WTC11 (cell line): ENCODE measurements around the gene IFITM5. TPM values are rescaled to one million over a fixed set of nuclear protein-coding genes. Genes with fewer than 3 reads are reported as not detected.

Experiments used
- ATAC-seq: fragments of 200-7000 bp; cut with Tn5 transposase; 2 replicates; pipeline ENCODE4 v1.10.0; 2021; ENCODE audit warnings: mild to moderate bottlenecking, moderate library complexity
- CTCF ChIA-PET: fragments of 300-600 bp; sonication (Branson Sonifier 250); formaldehyde crosslinking; loops from one replicate; lab custom pipeline; 2021; ENCODE audit warnings: antibody characterized with exemption; lab: Charles Lee
- POLR2A ChIA-PET: fragments of 350-600 bp; sonication (Branson Sonifier 250); formaldehyde crosslinking; loops from one replicate; lab custom pipeline; 2021; ENCODE audit warnings: antibody characterized with exemption; lab: Charles Lee
- DNase-seq: peaks from one replicate; pipeline ENCODE4 v3.0.0; 2021; ENCODE audit warnings: low spot score
- H3K27ac Mint-ChIP-seq: 2 replicates; pipeline ENCODE4 v1.8.0; 2021; ENCODE audit warnings: mixed read lengths
- H3K27me3 Mint-ChIP-seq: 2 replicates; pipeline ENCODE4 v1.8.0; 2021; ENCODE audit warnings: low read depth, mild to moderate bottlenecking, moderate library complexity, mixed read lengths
- H3K36me3 Mint-ChIP-seq: 2 replicates; pipeline ENCODE4 v1.8.0; 2021; ENCODE audit warnings: mixed read lengths
- H3K4me1 Mint-ChIP-seq: 2 replicates; pipeline ENCODE4 v1.8.0; 2022; ENCODE audit warnings: mixed read lengths
- H3K4me3 Mint-ChIP-seq: 2 replicates; pipeline ENCODE4 v1.8.0; 2021; ENCODE audit warnings: mild to moderate bottlenecking, moderate library complexity, mixed read lengths
- H3K9me3 Mint-ChIP-seq: 2 replicates; pipeline ENCODE4 v1.8.0; 2021; ENCODE audit warnings: mixed read lengths
- CREB1 ChIP-seq: sonication (generic); formaldehyde crosslinking; IDR thresholded peaks from 2 replicates; pipeline ENCODE4 v1.8.0; 2023; ENCODE audit warnings: mild to moderate bottlenecking, missing genetic modification reagents
- ESRRA ChIP-seq: sonication (generic); formaldehyde crosslinking; IDR thresholded peaks from 2 replicates; pipeline ENCODE4 v1.8.1; 2022; ENCODE audit warnings: mild to moderate bottlenecking, missing genetic modification reagents, borderline replicate concordance
- GABPB1 ChIP-seq: sonication (generic); formaldehyde crosslinking; IDR thresholded peaks from 2 replicates; pipeline ENCODE4 v1.8.1; 2023; ENCODE audit warnings: mild to moderate bottlenecking, missing genetic modification reagents
- GTF2I ChIP-seq: fragments of 250-450 bp; sonication (Bioruptor Pico); conservative IDR thresholded peaks from 2 replicates; pipeline ENCODE4 v1.4.0; 2021; ENCODE audit warnings: mild to moderate bottlenecking
- NR1H2 ChIP-seq: sonication (generic); formaldehyde crosslinking; IDR thresholded peaks from 2 replicates; pipeline ENCODE4 v1.9.0; 2021; ENCODE audit warnings: mild to moderate bottlenecking, moderate library complexity, missing genetic modification reagents
- NR2C2 ChIP-seq: sonication (generic); formaldehyde crosslinking; IDR thresholded peaks from 2 replicates; pipeline ENCODE4 v1.8.0; 2022; ENCODE audit warnings: mild to moderate bottlenecking, missing genetic modification reagents
- NR3C1 ChIP-seq: sonication (generic); formaldehyde crosslinking; conservative IDR thresholded peaks from 2 replicates; pipeline ENCODE4 v1.8.1; 2023; ENCODE audit warnings: low read depth, mild to moderate bottlenecking, missing genetic modification reagents
- SOX15 ChIP-seq: fragments of 250-450 bp; sonication (Bioruptor Pico); IDR thresholded peaks from 2 replicates; pipeline ENCODE4 v1.9.0; 2021; ENCODE audit warnings: mild to moderate bottlenecking
- TEAD4 ChIP-seq: sonication (generic); formaldehyde crosslinking; IDR thresholded peaks from 2 replicates; pipeline ENCODE4 v1.8.0; 2022; ENCODE audit warnings: mild to moderate bottlenecking, missing genetic modification reagents
- ZNF232 ChIP-seq: sonication (generic); formaldehyde crosslinking; IDR thresholded peaks from 2 replicates; pipeline ENCODE4 v1.8.0; 2022; ENCODE audit warnings: mild to moderate bottlenecking, missing genetic modification reagents
- ZNF396 ChIP-seq: fragments of 250-450 bp; sonication (Bioruptor Pico); IDR thresholded peaks from 2 replicates; pipeline ENCODE4 v1.8.0; 2021; ENCODE audit warnings: mild to moderate bottlenecking, moderate library complexity, borderline replicate concordance
- ZNF423 ChIP-seq: fragments of 250-450 bp; sonication (Bioruptor Pico); IDR thresholded peaks from 2 replicates; pipeline ENCODE4 v2.1.2; 2022; ENCODE audit warnings: mild to moderate bottlenecking, moderate library complexity
- ZNF671 ChIP-seq: fragments of 250-450 bp; sonication (Bioruptor Pico); IDR thresholded peaks from 2 replicates; pipeline ENCODE4 v1.8.0; 2021; ENCODE audit warnings: mild to moderate bottlenecking
- total RNA-seq: library from RNA; stranded (reverse); gene quantifications from 3 replicates; pipeline ENCODE4 v1.2.3, GENCODE V29; 2021
- TF ChIP-seq, protein P1 (sequence below): sonication (generic); formaldehyde crosslinking; IDR thresholded peaks from 2 replicates; pipeline ENCODE4 v1.8.0; 2022; ENCODE audit warnings: missing genetic modification reagents
- TF ChIP-seq, protein P2 (sequence below): sonication (generic); formaldehyde crosslinking; IDR thresholded peaks from 2 replicates; pipeline ENCODE4 v1.8.0; 2022; ENCODE audit warnings: mild to moderate bottlenecking, missing genetic modification reagents
- TF ChIP-seq, protein P3 (sequence below): sonication (generic); formaldehyde crosslinking; IDR thresholded peaks from 2 replicates; pipeline ENCODE4 v1.8.1; 2022; ENCODE audit warnings: low read depth, mild to moderate bottlenecking, moderate library complexity, missing genetic modification reagents, borderline replicate concordance
- TF ChIP-seq, protein P4 (sequence below): sonication (generic); formaldehyde crosslinking; IDR thresholded peaks from 2 replicates; pipeline ENCODE4 v1.8.0; 2023; ENCODE audit warnings: missing genetic modification reagents, mild to moderate bottlenecking, borderline replicate concordance
- TF ChIP-seq, protein P5 (sequence below): sonication (generic); formaldehyde crosslinking; IDR thresholded peaks from 2 replicates; pipeline ENCODE4 v1.8.1; 2023; ENCODE audit warnings: mild to moderate bottlenecking, missing genetic modification reagents
- TF ChIP-seq, protein P6 (sequence below): sonication (generic); formaldehyde crosslinking; IDR thresholded peaks from 2 replicates; pipeline ENCODE4 v1.8.0; 2023; ENCODE audit warnings: mild to moderate bottlenecking, missing genetic modification reagents

IFITM5 gene
- total RNA-seq, 1 experiment from 2014 or later: not detected

DNA sequence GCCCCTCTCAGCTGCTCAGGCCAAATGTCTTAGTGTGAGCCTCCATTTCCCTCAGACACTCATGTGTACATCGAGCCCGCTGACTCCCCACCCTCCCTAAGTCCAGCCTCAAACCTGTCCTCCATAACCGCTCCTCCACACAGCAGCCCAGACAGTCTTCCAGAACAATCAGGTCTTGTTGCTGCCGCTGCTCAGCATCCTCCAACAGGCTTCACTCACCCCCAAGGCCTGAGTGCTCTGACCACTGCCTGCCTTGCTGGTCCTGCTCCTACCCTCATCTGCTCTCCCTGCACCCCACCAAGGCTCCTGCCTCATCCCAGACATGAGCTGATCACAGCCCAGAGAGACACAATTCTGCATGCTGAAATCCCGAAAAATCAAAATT, 45.4 kb downstream of the IFITM5 start:
- peaks cover 6% of the 10 kb centered on the region; the same call in 1 of the 2 replicates for H3K4me1 Mint-ChIP-seq
- CTCF ChIA-PET: interaction anchor here (1.1 to 4.5 kb wide), 2 partner anchors 23 to 111 kb away, joined by 3 to 96 read pairs; no protein-coding TSS in a partner anchor
- TF ChIP-seq GTF2I: no peak
- TF ChIP-seq ZNF671: no peak
- TF ChIP-seq NR3C1 (CRISPR knock-in tag): no peak
- TF ChIP-seq ZNF423 (CRISPR knock-in tag): no peak
- TF ChIP-seq TEAD4: no peak
- TF ChIP-seq NR1H2 (CRISPR knock-in tag): no peak
- TF ChIP-seq, protein P1, sequence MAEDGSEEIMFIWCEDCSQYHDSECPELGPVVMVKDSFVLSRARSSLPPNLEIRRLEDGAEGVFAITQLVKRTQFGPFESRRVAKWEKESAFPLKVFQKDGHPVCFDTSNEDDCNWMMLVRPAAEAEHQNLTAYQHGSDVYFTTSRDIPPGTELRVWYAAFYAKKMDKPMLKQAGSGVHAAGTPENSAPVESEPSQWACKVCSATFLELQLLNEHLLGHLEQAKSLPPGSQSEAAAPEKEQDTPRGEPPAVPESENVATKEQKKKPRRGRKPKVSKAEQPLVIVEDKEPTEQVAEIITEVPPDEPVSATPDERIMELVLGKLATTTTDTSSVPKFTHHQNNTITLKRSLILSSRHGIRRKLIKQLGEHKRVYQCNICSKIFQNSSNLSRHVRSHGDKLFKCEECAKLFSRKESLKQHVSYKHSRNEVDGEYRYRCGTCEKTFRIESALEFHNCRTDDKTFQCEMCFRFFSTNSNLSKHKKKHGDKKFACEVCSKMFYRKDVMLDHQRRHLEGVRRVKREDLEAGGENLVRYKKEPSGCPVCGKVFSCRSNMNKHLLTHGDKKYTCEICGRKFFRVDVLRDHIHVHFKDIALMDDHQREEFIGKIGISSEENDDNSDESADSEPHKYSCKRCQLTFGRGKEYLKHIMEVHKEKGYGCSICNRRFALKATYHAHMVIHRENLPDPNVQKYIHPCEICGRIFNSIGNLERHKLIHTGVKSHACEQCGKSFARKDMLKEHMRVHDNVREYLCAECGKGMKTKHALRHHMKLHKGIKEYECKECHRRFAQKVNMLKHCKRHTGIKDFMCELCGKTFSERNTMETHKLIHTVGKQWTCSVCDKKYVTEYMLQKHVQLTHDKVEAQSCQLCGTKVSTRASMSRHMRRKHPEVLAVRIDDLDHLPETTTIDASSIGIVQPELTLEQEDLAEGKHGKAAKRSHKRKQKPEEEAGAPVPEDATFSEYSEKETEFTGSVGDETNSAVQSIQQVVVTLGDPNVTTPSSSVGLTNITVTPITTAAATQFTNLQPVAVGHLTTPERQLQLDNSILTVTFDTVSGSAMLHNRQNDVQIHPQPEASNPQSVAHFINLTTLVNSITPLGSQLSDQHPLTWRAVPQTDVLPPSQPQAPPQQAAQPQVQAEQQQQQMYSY (CRISPR knock-in tag): no peak
- TF ChIP-seq, protein P2, sequence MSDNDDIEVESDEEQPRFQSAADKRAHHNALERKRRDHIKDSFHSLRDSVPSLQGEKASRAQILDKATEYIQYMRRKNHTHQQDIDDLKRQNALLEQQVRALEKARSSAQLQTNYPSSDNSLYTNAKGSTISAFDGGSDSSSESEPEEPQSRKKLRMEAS (CRISPR knock-in tag): no peak
- TF ChIP-seq NR2C2: no peak
- TF ChIP-seq, all 79 proteins: peak for 0
- DNase-seq (no peak), ATAC-seq (no peak)
- peak overlapping the region; percentile 5; the same call in 1 of the 2 replicates for H3K27ac Mint-ChIP-seq
- no peak overlapping the region for H3K4me3 Mint-ChIP-seq
- H3K9me3 Mint-ChIP-seq: no peaks in the 10 kb centered on the region
- POLR2A ChIA-PET: interaction anchor here (1.6 kb wide), 1 partner anchor 8 kb away, joined by 3 read pairs; no protein-coding TSS in a partner anchor
- H3K36me3 Mint-ChIP-seq: peaks cover 39% of the 10 kb centered on the region
- no peaks in the 10 kb centered on the region for H3K27me3 Mint-ChIP-seq

DNA sequence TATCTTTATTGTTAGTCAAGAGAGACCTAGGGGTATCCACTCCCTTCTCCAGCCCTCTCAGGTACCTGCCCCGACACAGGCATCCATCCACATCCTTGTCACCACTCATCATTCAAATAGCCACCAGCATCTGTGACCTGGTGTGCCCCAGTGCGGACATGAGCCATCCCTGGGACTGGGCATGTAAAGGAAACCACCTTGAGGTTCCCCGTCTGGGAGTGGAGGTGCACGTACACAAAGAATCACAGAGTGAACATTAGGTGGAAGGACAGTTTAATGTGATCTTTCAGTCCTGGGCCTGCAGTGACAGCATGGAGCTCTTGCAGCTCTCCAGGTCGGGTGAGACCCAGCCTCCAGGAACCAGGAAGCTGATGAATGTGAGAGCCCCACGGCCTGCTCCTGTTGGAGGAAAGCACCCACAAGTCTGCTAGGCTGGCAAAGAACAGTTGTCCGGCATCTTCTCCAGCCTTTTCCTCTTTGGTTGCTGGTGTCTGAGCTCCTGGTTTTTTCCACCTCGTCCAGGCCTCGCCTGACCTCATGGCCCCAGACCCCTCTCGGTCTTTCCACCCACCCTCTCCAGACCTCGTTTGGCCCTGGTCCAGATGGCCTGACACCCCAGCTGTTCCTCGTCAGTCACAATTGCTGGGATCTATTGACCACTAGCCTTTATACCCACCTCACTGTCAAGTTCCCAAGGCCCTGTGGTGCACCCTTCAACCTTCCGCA, 46.0 kb downstream of the IFITM5 start:
- ChIA-PET POLR2A (interaction anchor here (1.6 kb wide), 1 partner anchor 9 kb away, joined by 3 read pairs; no protein-coding TSS in a partner anchor), CTCF (interaction anchor here (0.6 to 4.5 kb wide), 3 partner anchors 23 to 112 kb away, joined by 3 to 96 read pairs (median 4); no protein-coding TSS in a partner anchor)
- ATAC-seq: no peak
- TF ChIP-seq, protein P2 (CRISPR knock-in tag): no peak
- TF ChIP-seq, protein P3, sequence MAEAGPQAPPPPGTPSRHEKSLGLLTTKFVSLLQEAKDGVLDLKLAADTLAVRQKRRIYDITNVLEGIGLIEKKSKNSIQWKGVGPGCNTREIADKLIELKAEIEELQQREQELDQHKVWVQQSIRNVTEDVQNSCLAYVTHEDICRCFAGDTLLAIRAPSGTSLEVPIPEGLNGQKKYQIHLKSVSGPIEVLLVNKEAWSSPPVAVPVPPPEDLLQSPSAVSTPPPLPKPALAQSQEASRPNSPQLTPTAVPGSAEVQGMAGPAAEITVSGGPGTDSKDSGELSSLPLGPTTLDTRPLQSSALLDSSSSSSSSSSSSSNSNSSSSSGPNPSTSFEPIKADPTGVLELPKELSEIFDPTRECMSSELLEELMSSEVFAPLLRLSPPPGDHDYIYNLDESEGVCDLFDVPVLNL: no peak
- no peak for TF ChIP-seq ESRRA
- TF ChIP-seq, protein P4, sequence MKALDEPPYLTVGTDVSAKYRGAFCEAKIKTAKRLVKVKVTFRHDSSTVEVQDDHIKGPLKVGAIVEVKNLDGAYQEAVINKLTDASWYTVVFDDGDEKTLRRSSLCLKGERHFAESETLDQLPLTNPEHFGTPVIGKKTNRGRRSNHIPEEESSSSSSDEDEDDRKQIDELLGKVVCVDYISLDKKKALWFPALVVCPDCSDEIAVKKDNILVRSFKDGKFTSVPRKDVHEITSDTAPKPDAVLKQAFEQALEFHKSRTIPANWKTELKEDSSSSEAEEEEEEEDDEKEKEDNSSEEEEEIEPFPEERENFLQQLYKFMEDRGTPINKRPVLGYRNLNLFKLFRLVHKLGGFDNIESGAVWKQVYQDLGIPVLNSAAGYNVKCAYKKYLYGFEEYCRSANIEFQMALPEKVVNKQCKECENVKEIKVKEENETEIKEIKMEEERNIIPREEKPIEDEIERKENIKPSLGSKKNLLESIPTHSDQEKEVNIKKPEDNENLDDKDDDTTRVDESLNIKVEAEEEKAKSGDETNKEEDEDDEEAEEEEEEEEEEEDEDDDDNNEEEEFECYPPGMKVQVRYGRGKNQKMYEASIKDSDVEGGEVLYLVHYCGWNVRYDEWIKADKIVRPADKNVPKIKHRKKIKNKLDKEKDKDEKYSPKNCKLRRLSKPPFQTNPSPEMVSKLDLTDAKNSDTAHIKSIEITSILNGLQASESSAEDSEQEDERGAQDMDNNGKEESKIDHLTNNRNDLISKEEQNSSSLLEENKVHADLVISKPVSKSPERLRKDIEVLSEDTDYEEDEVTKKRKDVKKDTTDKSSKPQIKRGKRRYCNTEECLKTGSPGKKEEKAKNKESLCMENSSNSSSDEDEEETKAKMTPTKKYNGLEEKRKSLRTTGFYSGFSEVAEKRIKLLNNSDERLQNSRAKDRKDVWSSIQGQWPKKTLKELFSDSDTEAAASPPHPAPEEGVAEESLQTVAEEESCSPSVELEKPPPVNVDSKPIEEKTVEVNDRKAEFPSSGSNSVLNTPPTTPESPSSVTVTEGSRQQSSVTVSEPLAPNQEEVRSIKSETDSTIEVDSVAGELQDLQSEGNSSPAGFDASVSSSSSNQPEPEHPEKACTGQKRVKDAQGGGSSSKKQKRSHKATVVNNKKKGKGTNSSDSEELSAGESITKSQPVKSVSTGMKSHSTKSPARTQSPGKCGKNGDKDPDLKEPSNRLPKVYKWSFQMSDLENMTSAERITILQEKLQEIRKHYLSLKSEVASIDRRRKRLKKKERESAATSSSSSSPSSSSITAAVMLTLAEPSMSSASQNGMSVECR: no peak
- TF ChIP-seq, protein P5, sequence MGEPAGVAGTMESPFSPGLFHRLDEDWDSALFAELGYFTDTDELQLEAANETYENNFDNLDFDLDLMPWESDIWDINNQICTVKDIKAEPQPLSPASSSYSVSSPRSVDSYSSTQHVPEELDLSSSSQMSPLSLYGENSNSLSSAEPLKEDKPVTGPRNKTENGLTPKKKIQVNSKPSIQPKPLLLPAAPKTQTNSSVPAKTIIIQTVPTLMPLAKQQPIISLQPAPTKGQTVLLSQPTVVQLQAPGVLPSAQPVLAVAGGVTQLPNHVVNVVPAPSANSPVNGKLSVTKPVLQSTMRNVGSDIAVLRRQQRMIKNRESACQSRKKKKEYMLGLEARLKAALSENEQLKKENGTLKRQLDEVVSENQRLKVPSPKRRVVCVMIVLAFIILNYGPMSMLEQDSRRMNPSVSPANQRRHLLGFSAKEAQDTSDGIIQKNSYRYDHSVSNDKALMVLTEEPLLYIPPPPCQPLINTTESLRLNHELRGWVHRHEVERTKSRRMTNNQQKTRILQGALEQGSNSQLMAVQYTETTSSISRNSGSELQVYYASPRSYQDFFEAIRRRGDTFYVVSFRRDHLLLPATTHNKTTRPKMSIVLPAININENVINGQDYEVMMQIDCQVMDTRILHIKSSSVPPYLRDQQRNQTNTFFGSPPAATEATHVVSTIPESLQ (CRISPR knock-in tag): no peak
- TF ChIP-seq ZNF396 (CRISPR knock-in tag): no peak
- TF ChIP-seq CREB1 (CRISPR knock-in tag): no peak
- no peak for TF ChIP-seq ZNF232 (CRISPR knock-in tag)
- TF ChIP-seq, protein P6, sequence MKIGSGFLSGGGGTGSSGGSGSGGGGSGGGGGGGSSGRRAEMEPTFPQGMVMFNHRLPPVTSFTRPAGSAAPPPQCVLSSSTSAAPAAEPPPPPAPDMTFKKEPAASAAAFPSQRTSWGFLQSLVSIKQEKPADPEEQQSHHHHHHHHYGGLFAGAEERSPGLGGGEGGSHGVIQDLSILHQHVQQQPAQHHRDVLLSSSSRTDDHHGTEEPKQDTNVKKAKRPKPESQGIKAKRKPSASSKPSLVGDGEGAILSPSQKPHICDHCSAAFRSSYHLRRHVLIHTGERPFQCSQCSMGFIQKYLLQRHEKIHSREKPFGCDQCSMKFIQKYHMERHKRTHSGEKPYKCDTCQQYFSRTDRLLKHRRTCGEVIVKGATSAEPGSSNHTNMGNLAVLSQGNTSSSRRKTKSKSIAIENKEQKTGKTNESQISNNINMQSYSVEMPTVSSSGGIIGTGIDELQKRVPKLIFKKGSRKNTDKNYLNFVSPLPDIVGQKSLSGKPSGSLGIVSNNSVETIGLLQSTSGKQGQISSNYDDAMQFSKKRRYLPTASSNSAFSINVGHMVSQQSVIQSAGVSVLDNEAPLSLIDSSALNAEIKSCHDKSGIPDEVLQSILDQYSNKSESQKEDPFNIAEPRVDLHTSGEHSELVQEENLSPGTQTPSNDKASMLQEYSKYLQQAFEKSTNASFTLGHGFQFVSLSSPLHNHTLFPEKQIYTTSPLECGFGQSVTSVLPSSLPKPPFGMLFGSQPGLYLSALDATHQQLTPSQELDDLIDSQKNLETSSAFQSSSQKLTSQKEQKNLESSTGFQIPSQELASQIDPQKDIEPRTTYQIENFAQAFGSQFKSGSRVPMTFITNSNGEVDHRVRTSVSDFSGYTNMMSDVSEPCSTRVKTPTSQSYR (CRISPR knock-in tag): no peak
- TF ChIP-seq GABPB1 (CRISPR knock-in tag): no peak
- TF ChIP-seq SOX15 (CRISPR knock-in tag): no peak

More for the DNA sequence above, 46.0 kb downstream of the IFITM5 start:
- H3K4me1 Mint-ChIP-seq: peaks cover 6% of the 10 kb centered on the region; the same call in 1 of the 2 replicates
- no peaks in the 10 kb centered on the region for H3K27me3 Mint-ChIP-seq
- no peak overlapping the region for H3K27ac Mint-ChIP-seq
- H3K9me3 Mint-ChIP-seq: no peaks in the 10 kb centered on the region
- H3K36me3 Mint-ChIP-seq: peaks cover 45% of the 10 kb centered on the region
- no peak for DNase-seq
- H3K4me3 Mint-ChIP-seq: no peak overlapping the region
